HCT116 (cell line): ENCODE data around the gene ATAD3A. TPM values are rescaled to one million over a fixed set of nuclear protein-coding genes. Genes with fewer than 3 reads are reported as not detected.

Experiments
- ATAC-seq: fragments of 200-7000 bp; cut with Tn5 transposase; 2 replicates; pipeline ENCODE4 v1.9.1; 2020; ENCODE audit warnings: mild to moderate bottlenecking, moderate library complexity
- BruUV-seq: library from RNA; stranded (reverse); fragments of 400-500 nt; replicated peaks from 2 replicates; lab custom pipeline; 2021; lab: Mats Ljungman, UMichigan
- CTCF ChIA-PET: fragments of 300-600 bp; sonication (Branson Sonifier 250); formaldehyde crosslinking; loops from one replicate; lab custom pipeline; 2021; ENCODE audit warnings: antibody characterized with exemption; lab: Charles Lee
- POLR2A ChIA-PET: fragments of 300-600, 350-600 bp; sonication (Branson Sonifier 250); formaldehyde crosslinking; loops from one replicate; lab custom pipeline; 2021; ENCODE audit warnings: antibody characterized with exemption; lab: Charles Lee
- RAD21 ChIA-PET, 2 experiments: fragments of 300-600 bp; sonication (Branson Sonifier 250); formaldehyde crosslinking; loops; one replicate each; lab custom pipeline; 2023; ENCODE audit warnings: low total read pairs in 2 of 2; ENCODE audit not compliant: uncharacterized antibody in 2 of 2, unreplicated experiment in 2 of 2, low non-redundant PET in 1 of 2; lab: Charles Lee
- DNase-seq: peaks from one replicate; pipeline ENCODE4 v3.0.0-alpha.2; 2010; ENCODE audit warnings: low read depth, low spot score
- H2AFZ ChIP-seq: fragments of 200-600 bp; shearing (Covaris generic), sonication (generic); 2 replicates; pipeline ENCODE4 v1.6.1; 2017; ENCODE audit warnings: low read depth, mixed run types, mixed read lengths, antibody characterized with exemption, low read length; ENCODE audit not compliant: poor library complexity, severe bottlenecking
- H3K27ac ChIP-seq: 2 replicates; pipeline ENCODE4 v1.5.1; 2012; ENCODE audit warnings: low read depth, low read length
- H3K27me3 ChIP-seq: fragments of 200-600 bp; sonication (generic); 2 replicates; pipeline ENCODE4 v1.6.1; 2016; ENCODE audit warnings: mixed run types, low read length, mixed read lengths; ENCODE audit not compliant: insufficient read depth
- H3K36me3 ChIP-seq, 2 experiments: fragments of 200-500 bp in 1 of 2; fragments of 200-600 bp in 1 of 2; sonication (Bioruptor generic) in 1 of 2; sonication (generic) in 1 of 2; 2 replicates each; pipeline versions ENCODE4 v1.5.1 to v1.6.1; 2014 to 2016; ENCODE audit warnings: low read length in 2 of 2, inconsistent platforms in 1 of 2, mixed read lengths in 1 of 2, mixed run types in 1 of 2; ENCODE audit not compliant: insufficient read depth in 2 of 2, control insufficient read depth in 1 of 2
- H3K4me1 ChIP-seq, 2 experiments: fragments of 200-600 bp in 1 of 2; sonication (generic) in 1 of 2; 2 replicates each; pipeline versions ENCODE4 v1.5.1 to v1.6.1; 2012 to 2017; ENCODE audit warnings: low read length in 2 of 2, inconsistent platforms in 1 of 2, mild to moderate bottlenecking in 1 of 2, mixed read lengths in 1 of 2, mixed run types in 1 of 2, moderate library complexity in 1 of 2; ENCODE audit not compliant: insufficient read depth in 2 of 2, control insufficient read depth in 1 of 2
- H3K4me2 ChIP-seq: fragments of 200-600 bp; sonication (generic); 2 replicates; pipeline ENCODE4 v1.6.1; 2017; ENCODE audit warnings: mixed run types, low read length, mixed read lengths
- H3K4me3 ChIP-seq, 2 experiments: fragments of 200-600 bp in 1 of 2; sonication (generic) in 1 of 2; replicated peaks in 1 of 2; 2 replicates each; pipeline ENCODE4 v1.5.1; 2011 to 2016; ENCODE audit warnings: low read length in 2 of 2, control low read depth in 1 of 2, low read depth in 1 of 2, mild to moderate bottlenecking in 1 of 2, mixed read lengths in 1 of 2, mixed run types in 1 of 2
- H3K79me2 ChIP-seq: fragments of 200-600 bp; sonication (generic); 2 replicates; pipeline ENCODE4 v1.6.1; 2017; ENCODE audit warnings: mild to moderate bottlenecking, mixed run types, low read length, moderate library complexity, mixed read lengths; ENCODE audit not compliant: insufficient read depth
- H3K9ac ChIP-seq: fragments of 200-600 bp; sonication (generic); 2 replicates; pipeline ENCODE4 v1.6.1; 2016; ENCODE audit warnings: low read length, mixed read lengths
- H3K9me2 ChIP-seq: fragments of 200-600 bp; sonication (generic), shearing (Covaris generic); 2 replicates; pipeline ENCODE4 v1.6.1; 2017; ENCODE audit warnings: mixed run types, mild to moderate bottlenecking, moderate library complexity; ENCODE audit not compliant: insufficient read depth
- H3K9me3 ChIP-seq, 2 experiments: fragments of 200-500 bp in 1 of 2; fragments of 200-600 bp in 1 of 2; sonication (Bioruptor generic) in 1 of 2; sonication (generic) in 1 of 2; 2 replicates each; pipeline ENCODE4 v1.6.1; 2014 to 2017; ENCODE audit warnings: low read length in 2 of 2, mixed read lengths in 2 of 2, inconsistent platforms in 1 of 2, low read depth in 1 of 2, mild to moderate bottlenecking in 1 of 2, mixed run types in 1 of 2, moderate library complexity in 1 of 2; ENCODE audit not compliant: control insufficient read depth in 1 of 2, insufficient read depth in 1 of 2
- H4K20me1 ChIP-seq: fragments of 200-600 bp; sonication (generic), shearing (Covaris generic); 2 replicates; pipeline ENCODE4 v1.6.1; 2017; ENCODE audit warnings: mixed run types, mild to moderate bottlenecking, moderate library complexity; ENCODE audit not compliant: insufficient read depth
- ATF3 ChIP-seq: IDR thresholded peaks from 2 replicates; pipeline ENCODE4 v1.6.1; 2012
- CBX3 ChIP-seq: IDR thresholded peaks from 2 replicates; pipeline ENCODE4 v1.6.1; 2012; ENCODE audit warnings: low read depth
- CEBPB ChIP-seq: IDR thresholded peaks from 2 replicates; pipeline ENCODE4 v1.6.1; 2012; ENCODE audit warnings: low read depth
- CTCF ChIP-seq, 3 experiments: fragments of 200-600 bp in 1 of 3; sonication (generic) in 1 of 3; IDR thresholded peaks in 2 of 3; conservative IDR thresholded peaks in 1 of 3; 2 replicates each; pipeline ENCODE4 v1.5.1; 2012 to 2017; ENCODE audit warnings: low read depth in 2 of 3, low read length in 2 of 3, antibody characterized with exemption in 1 of 3, borderline replicate concordance in 1 of 3, control low read depth in 1 of 3, mild to moderate bottlenecking in 1 of 3, mixed read lengths in 1 of 3, mixed run types in 1 of 3, moderate library complexity in 1 of 3; ENCODE audit not compliant: insufficient read depth in 1 of 3
- EGR1 ChIP-seq: IDR thresholded peaks from 2 replicates; pipeline ENCODE4 v1.6.1; 2012; ENCODE audit warnings: low read depth
- ELF1 ChIP-seq: IDR thresholded peaks from 2 replicates; pipeline ENCODE4 v1.6.1; 2012; ENCODE audit warnings: low read depth, borderline replicate concordance
- EZH2 ChIP-seq: fragments of 200-600 bp; sonication (generic); IDR thresholded peaks from 2 replicates; pipeline ENCODE4 v1.6.1; 2017; ENCODE audit warnings: antibody characterized with exemption, mixed run types
- EZH2phosphoT487 ChIP-seq: fragments of 200-600 bp; IDR thresholded peaks from 2 replicates; pipeline ENCODE4 v1.6.1; 2018; ENCODE audit warnings: antibody characterized with exemption, borderline replicate concordance
- FOSL1 ChIP-seq: IDR thresholded peaks from 2 replicates; pipeline ENCODE4 v1.6.1; 2012; ENCODE audit warnings: low read depth
- JUND ChIP-seq: IDR thresholded peaks from 2 replicates; pipeline ENCODE4 v1.6.1; 2012
- POLR2A ChIP-seq: IDR thresholded peaks from 2 replicates; pipeline ENCODE4 v1.7.0; 2011; ENCODE audit warnings: borderline replicate concordance; ENCODE audit not compliant: insufficient read depth, insufficient read length; ENCODE audit errors: extremely low read depth
- POLR2AphosphoS5 ChIP-seq: IDR thresholded peaks from 2 replicates; pipeline ENCODE4 v1.6.1; 2011; ENCODE audit warnings: mild to moderate bottlenecking, low read depth, low read length, moderate library complexity
- RAD21 ChIP-seq: IDR thresholded peaks from 2 replicates; pipeline ENCODE4 v1.6.1; 2012; ENCODE audit warnings: low read depth, mild to moderate bottlenecking
- SIN3A ChIP-seq: IDR thresholded peaks from 2 replicates; pipeline ENCODE4 v1.6.1; 2012; ENCODE audit warnings: low read depth
- SP1 ChIP-seq: IDR thresholded peaks from 2 replicates; pipeline ENCODE4 v1.6.1; 2012; ENCODE audit warnings: low read depth
- SRF ChIP-seq: IDR thresholded peaks from 2 replicates; pipeline ENCODE4 v1.6.1; 2012; ENCODE audit warnings: low read depth
- TCF7L2 ChIP-seq: IDR thresholded peaks from 2 replicates; pipeline ENCODE4 v1.7.0; 2011; ENCODE audit warnings: borderline replicate concordance, inconsistent platforms; ENCODE audit not compliant: insufficient read depth, insufficient read length; ENCODE audit errors: extremely low read depth
- ZFX ChIP-seq: fragments of 450-650 bp; IDR thresholded peaks from 2 replicates; pipeline ENCODE4 v1.6.1; 2017
- intact Hi-C: fragments of 100-400 bp; cut with micrococcal nuclease; formaldehyde crosslinking; loops from 2 replicates; pipeline ENCODE4 v1.10.0; 2022
- total RNA-seq: library from RNA; stranded (reverse); gene quantifications from one replicate; pipeline ENCODE4 v1.2.1, GENCODE V29; 2021; ENCODE audit not compliant: unreplicated experiment
- TF ChIP-seq, protein P1 (sequence below): IDR thresholded peaks from 2 replicates; pipeline ENCODE4 v1.6.1; 2012; ENCODE audit warnings: low read depth

ATAD3A gene
- total RNA-seq, 1 experiment from 2014 or later, result 92.3 TPM

DNA sequence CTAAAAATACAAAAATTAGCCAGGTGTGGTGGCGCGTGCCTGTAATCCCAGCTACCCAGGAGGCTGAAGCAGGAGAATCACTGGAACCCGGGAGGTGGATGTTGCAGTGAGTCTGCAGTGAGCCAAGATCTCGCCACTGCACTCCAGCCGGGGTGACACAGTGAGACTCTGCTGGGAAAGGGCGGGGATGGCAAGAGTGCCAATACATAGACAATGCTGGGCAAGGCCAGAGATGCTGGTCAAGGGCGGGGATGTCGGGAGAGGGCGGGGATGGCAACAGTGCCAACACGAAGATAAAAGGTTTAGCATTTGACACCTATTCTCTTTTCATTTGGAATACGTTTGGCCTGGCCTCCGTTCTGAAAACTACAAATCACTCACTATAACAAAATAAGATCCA is 51.7 kb downstream of the ATAD3A start (continued):
- TF ChIP-seq, protein P1, sequence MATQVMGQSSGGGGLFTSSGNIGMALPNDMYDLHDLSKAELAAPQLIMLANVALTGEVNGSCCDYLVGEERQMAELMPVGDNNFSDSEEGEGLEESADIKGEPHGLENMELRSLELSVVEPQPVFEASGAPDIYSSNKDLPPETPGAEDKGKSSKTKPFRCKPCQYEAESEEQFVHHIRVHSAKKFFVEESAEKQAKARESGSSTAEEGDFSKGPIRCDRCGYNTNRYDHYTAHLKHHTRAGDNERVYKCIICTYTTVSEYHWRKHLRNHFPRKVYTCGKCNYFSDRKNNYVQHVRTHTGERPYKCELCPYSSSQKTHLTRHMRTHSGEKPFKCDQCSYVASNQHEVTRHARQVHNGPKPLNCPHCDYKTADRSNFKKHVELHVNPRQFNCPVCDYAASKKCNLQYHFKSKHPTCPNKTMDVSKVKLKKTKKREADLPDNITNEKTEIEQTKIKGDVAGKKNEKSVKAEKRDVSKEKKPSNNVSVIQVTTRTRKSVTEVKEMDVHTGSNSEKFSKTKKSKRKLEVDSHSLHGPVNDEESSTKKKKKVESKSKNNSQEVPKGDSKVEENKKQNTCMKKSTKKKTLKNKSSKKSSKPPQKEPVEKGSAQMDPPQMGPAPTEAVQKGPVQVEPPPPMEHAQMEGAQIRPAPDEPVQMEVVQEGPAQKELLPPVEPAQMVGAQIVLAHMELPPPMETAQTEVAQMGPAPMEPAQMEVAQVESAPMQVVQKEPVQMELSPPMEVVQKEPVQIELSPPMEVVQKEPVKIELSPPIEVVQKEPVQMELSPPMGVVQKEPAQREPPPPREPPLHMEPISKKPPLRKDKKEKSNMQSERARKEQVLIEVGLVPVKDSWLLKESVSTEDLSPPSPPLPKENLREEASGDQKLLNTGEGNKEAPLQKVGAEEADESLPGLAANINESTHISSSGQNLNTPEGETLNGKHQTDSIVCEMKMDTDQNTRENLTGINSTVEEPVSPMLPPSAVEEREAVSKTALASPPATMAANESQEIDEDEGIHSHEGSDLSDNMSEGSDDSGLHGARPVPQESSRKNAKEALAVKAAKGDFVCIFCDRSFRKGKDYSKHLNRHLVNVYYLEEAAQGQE, result no peak
- TF ChIP-seq POLR2A, result no peak
- TF ChIP-seq SRF, result no peak
- no peak for TF ChIP-seq ATF3
- TF ChIP-seq EZH2, result no peak
- TF ChIP-seq CEBPB, result no peak
- no peak for TF ChIP-seq TCF7L2
- TF ChIP-seq SP1, result no peak
- TF ChIP-seq ELF1, result no peak

GRCh38 chr1:1564268-1564667 is 52.3 kb downstream of the ATAD3A start:
- DNase-seq (no peak), ATAC-seq (no peak)
- H2AFZ ChIP-seq, result no peak overlapping the region
- ChIA-PET POLR2A (no interaction called here), RAD21 (no interaction called here), CTCF (no interaction called here)
- intact Hi-C loops, result no loop called here
- H3K9me3 ChIP-seq, result no peaks in the 10 kb centered on the region
- BruUV-seq, result TSS peak; percentile 4
- H3K9me2 ChIP-seq, result no peaks in the 10 kb centered on the region
- peaks cover 11 to 49% of the 10 kb centered on the region in 2 experiments for H3K36me3 ChIP-seq
- H3K4me1 ChIP-seq, result no peaks in the 10 kb centered on the region
- H3K9ac ChIP-seq, result no peak overlapping the region
- TF ChIP-seq POLR2AphosphoS5, result no peak
- no peak for TF ChIP-seq EZH2
- no peak for TF ChIP-seq FOSL1
- TF ChIP-seq EZH2phosphoT487, result no peak
- TF ChIP-seq ZFX, result no peak
- TF ChIP-seq, protein P1, result no peak
- TF ChIP-seq ELF1, result no peak
- TF ChIP-seq SIN3A, result no peak
- no peak for TF ChIP-seq CBX3
- no peak for TF ChIP-seq SRF
- no peak for TF ChIP-seq RAD21
- no peak for TF ChIP-seq EGR1
- no peak for TF ChIP-seq JUND
- TF ChIP-seq CTCF (IDR thresholded peaks at IDR 0.05 in 2 of 3, conservative IDR thresholded peaks at IDR 0.05 in 1 of 3; ENCODE audit: borderline replicate concordance in 1 of 3, insufficient read depth in 1 of 3, low read depth in 2 of 3, low read length in 2 of 3), result no peak
- no peak overlapping the region for H3K4me3 ChIP-seq
- H3K27me3 ChIP-seq, result no peaks in the 10 kb centered on the region
- no peak overlapping the region for H3K27ac ChIP-seq
- H4K20me1 ChIP-seq, result peaks cover 32% of the 10 kb centered on the region; the same call in 1 of the 2 replicates
- H3K4me2 ChIP-seq, result no peak overlapping the region
- peaks cover 89% of the 10 kb centered on the region for H3K79me2 ChIP-seq
